GM12864 (cell line): Measurements from ENCODE around the gene WWOX.

ENCODE experiments used
- DNase-seq: peaks from one replicate; pipeline ENCODE4 v3.0.0-alpha.2; 2011; ENCODE audit warnings: low read depth
- H3K4me3 ChIP-seq: 2 replicates; pipeline ENCODE4 v1.5.1; 2011; ENCODE audit warnings: mild to moderate bottlenecking, low read depth, low read length, control low read depth
- CTCF ChIP-seq: IDR thresholded peaks from 2 replicates; pipeline ENCODE4 v1.5.1; 2011; ENCODE audit warnings: low read depth, mild to moderate bottlenecking, moderate library complexity, low read length, control low read depth, inconsistent platforms; ENCODE audit errors: missing control alignments

The WWOX gene

GRCh38 chr16:78992001-78992400 lies 892.5 kb downstream of the WWOX start:
- H3K4me3 ChIP-seq: no peak overlapping the region
- TF ChIP-seq CTCF: no peak
- DNase-seq: no peak

- no peak for DNase-seq
- no peak for TF ChIP-seq CTCF
- H3K4me3 ChIP-seq: no peak overlapping the region
These were observed 893.9 kb downstream of the WWOX start for GRCh38 chr16:78993346-78993745.

- no peak overlapping the region for H3K4me3 ChIP-seq
- no peak for DNase-seq
- TF ChIP-seq CTCF: no peak
These were observed 894.8 kb downstream of the WWOX start for GRCh38 chr16:78994135-78994745.

DNA sequence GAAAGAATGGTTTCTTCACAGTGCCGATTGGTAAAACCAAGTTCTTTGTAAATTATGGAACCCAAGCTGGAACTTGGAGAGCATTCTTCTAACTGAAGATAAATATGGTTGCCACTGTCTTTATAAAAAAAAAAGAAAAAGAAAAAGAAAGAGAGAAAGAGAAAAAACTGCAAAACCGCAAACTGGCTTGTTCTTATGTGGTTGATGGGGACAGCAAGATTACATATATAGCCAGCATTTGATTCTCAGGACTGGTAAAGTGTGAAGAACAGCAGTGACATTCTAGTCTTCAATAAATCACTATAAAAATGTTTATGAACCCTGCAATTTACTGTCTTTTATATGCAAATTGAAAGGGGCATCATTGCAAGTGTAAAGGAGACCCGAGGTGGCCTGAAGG lies 896.0 kb downstream of the WWOX start:
- TF ChIP-seq CTCF: no peak
- H3K4me3 ChIP-seq: no peak overlapping the region
- no peak for DNase-seq

- no peak for TF ChIP-seq CTCF
- no peak for DNase-seq
- H3K4me3 ChIP-seq: no peak overlapping the region
These were observed 897.3 kb downstream of the WWOX start for GRCh38 chr16:78996790-78997189.

DNA sequence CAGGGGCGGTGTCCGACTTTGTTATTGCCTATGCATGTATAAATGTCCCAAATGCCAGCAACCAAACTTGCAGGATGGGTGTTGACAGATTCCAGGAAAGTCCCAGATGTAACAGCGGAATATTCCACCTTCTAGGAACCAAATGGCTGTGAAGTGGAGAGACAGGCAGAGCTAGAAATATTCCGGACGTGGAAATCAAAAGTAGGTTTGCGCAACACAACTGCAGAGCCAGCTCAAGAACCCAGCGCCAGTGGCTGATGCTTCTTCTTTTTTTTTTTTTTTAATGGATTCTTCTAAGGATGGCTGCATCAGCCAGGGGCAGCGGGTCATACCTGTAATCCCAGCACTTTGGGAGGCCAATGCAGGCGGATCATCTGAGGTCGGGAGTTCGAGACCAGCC lies 899.4 kb downstream of the WWOX start:
- TF ChIP-seq CTCF: no peak
- DNase-seq: no peak

More for the DNA sequence above, 899.4 kb downstream of the WWOX start:
- H3K4me3 ChIP-seq: no peak overlapping the region
